HG03039 (cell line): ENCODE data around the gene HTRA3.

Experiments
- ATAC-seq: cut with Tn5 transposase; IDR thresholded peaks from one replicate; pipeline ENCODE4 v1.9.1; 2021; ENCODE audit warnings: mild to moderate bottlenecking, moderate library complexity; ENCODE audit not compliant: unreplicated experiment

HTRA3 gene

DNA sequence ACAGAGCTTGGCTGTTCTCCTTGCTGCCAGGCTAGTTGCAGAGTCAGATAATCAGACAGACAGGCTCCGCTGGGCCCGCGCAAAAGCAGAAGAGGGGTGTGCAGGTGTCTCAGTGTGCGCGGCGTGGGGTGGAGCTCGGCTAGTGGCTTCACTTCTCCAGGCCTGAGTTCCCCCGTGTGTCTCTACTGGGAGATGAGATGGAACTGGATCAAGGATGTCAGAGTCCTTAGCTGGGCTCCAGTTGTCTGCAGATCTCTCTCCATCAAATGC, 21.1 kb downstream of the HTRA3 start:
- ATAC-seq, result no peak

DNA sequence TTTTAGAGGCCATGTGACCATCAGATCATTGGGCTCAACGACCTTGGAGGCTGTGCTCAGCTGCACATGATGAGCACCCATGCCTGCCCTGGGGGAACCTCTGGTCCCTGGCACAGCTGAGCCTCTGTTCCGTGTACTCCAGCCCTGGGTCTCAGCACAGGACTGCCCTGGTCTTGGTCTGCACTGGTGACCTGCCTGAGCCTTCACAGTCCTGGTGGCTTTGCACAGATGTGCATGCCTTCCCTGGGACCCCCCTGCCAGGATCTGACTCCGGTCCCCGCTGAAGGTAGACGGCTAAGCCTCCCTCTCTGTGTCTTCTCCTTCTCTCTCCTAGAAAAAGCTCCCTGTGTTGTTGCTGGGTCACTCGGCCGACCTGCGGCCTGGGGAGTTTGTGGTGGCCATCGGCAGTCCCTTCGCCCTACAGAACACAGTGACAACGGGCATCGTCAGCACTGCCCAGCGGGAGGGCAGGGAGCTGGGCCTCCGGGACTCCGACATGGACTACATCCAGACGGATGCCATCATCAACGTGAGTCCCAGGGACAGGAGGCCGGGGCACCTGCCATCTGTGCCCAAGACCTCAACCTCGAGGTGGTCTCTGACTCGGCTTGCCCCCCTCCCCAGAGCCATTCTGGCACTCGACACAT, 21.6 kb downstream of the HTRA3 start:
- ATAC-seq, result no peak

DNA sequence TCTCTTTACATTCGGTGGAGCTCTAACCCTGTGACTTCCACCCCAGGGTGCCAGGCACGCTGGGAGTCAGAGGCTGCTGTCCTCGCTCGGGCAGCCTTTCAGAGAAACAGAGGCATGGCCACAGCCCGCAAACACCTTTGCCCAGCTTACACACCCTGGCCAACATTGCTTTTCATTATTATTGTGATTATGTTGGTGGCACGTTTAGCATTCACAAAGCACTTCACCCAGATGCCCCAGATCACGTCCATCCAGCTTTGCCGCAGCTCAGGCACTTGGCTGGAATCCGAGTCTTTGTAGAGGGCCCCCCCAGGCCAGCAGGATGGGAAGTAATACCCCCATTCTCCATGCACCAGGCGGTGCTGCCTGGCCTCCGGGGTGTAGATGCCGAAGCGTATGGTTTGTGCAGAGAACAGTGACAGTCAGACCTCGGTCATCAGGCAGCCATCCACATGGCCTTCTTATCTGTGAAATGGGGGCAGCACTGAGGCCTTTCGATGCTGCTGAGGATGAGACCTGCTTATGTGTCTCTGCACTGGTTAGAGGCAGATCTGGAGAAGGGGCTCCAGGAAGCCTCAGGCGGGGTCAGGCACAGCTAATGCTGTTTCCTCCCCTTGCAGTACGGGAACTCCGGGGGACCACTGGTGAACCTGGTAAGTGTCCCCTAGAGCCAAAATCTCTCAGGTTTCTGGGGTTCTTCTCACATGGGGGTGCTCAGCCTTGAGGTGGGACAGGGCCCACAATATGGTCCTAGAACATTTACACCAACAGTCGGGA, 22.3 kb downstream of the HTRA3 start:
- no peak for ATAC-seq

DNA sequence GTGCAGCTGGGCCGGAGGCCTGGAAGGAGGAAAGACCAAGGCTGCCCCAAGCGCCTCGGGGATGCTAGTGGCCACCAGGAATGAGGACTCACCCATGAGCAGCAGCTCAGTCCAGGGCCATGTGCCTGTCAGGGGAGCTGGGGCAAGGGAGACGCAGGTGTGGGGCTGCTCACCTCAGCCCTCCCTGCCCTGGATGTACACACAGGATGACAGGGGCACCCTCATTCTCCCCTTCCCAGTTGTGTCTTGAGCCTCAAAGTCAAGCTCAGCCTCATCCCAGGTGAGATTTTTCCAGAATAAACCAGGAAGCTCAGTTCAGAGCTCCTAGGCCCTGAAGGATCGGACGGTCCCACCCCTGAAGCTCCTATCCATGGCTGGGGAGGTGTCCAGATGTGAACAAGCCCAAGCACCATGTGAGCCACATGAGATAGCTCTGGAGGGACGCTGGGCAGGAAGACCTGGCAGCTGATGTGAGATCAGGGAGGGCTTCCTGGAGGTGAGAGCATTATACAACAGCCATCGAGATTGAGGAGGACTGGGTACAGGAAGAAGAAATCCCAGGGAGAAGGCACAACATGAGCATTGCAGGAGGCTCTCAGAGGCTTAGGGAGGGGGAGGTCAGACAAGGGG, 23.0 kb downstream of the HTRA3 start:
- ATAC-seq, result no peak

DNA sequence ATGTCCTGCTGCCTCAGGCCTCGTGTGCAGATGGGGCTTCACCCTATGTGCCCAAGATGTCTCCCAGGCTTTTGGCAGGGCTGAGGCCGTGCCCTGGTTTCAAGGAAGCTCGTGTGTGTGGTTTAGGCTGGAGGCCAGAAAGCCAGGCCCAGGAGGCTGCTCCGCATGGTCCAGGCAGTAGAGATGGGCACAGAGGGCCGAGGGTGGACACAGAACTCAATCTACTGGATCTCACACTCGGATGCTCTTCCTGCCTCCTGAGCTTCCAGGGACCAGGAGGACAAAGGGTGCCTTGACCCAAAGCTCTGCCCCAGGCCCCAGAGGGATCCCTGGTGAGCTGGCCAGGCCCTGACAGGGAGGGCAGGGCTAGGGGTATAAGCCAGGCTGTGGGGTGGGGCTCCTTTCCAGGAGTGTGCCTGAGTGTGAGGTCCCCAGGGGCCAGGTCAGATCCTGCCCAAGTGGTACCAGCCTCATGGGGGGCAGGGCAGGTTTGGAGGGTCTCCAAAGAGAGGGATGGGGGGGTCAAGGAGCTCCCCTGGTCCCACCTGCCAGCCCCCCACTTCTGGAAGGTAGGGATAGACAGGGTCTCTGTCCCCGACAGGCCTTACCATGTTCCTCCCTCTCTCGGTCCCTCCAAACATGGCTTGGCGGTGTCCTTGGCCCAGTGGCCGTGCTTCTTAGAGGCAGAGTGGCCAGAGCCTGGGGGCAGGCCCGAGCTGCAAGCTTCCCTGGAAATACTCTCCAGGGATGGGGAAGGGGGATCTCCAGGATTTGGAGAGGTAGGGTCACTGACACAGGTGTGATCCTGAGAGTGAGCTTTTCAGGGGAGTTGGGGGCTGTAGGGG, 23.8 kb downstream of the HTRA3 start:
- no peak for ATAC-seq

DNA sequence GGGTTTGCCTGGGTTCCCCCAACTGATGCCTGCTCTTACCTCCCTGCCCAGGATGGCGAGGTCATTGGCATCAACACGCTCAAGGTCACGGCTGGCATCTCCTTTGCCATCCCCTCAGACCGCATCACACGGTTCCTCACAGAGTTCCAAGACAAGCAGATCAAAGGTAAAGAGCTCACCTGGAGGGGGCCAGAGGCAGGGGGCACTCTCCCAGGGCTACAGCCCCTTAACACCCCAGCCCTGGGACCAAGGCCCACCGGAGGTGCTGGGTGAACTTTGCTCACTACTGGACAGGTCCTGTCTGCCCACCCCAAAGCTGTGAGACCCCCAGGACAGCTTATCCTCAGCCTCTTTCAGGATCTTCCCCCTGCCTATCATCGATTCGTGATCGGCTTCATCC, 24.5 kb downstream of the HTRA3 start:
- no peak for ATAC-seq

DNA sequence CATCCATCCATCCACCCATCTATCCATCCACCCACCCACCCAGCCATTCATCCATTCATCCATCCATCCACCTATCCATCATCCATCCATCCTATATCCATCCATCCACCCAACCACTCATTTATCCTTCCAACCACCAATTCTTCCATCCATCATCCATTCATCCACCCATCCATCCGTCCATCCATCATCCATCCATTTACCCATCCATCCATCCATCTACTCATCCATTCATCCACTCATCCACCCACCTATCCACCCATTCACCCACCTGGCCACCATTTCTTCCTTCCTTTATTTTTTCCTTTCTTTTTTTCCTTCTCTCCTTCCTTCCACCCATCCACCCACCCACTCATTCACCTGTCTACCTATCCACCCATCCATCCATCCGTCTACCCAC, 25.2 kb downstream of the HTRA3 start:
- ATAC-seq, result no peak

DNA sequence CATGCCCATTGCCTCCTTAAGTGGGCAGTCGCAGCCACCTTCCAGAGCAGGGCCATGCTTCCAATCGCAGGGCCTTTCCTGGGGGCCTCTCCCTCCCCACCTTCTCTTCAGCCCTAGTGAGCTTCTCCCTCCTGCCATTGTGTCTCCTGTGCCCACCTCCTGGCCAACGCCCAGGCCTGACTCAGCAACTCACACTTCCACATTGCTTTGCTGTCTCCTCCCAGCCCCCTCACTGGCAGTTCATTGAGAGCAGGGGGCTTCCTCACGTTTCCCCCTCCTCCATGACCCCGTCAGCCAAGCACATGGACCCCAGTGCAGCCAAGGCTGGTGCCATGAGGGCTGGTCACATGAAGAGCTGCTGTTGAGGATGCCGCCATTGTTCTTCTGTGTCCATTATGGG, 25.9 kb downstream of the HTRA3 start:
- ATAC-seq, result no peak

DNA sequence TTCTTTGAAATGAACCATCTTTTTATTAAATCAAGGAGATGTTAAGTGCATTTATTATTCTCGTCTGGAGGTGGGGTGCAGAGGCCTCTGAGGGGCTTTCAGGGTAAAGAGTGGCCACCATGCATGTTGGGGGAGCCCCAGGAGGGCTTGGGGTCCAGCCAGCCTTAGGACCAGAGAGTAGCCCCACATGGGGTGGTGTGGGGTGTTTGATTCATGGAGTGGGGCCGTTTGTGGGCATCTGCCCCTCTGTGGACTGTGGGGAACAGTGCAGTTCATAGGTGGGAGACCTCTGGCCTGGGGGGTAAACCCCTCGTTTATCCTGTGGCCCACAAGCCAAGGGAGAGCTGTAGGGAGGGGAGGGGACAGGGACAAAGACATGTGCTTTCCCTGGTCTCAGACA, 26.9 kb downstream of the HTRA3 start:
- ATAC-seq, result no peak

DNA sequence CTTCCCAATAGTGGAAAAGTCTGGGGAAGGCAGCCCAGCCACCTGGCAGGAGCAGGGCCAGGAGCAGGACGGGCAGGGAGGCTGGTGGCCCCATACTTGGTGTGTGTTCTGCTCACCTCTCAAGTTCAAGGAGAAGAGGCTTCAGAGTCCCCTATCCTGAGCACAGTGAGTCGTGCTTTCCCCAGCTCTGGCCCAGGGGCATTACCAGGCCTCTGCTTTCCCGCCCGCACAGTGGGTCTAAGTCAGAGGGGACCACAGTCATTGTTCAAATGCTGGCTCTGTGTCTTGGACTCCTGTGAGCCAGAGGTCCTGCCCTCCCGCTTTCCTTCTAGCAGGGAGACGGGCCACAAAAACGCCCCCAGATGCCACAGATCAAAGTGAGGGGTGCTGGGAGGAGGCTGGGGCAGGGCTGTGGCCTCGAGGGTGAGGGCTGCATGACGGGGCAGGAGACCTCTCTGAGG, 27.6 kb downstream of the HTRA3 start:
- no peak for ATAC-seq

DNA sequence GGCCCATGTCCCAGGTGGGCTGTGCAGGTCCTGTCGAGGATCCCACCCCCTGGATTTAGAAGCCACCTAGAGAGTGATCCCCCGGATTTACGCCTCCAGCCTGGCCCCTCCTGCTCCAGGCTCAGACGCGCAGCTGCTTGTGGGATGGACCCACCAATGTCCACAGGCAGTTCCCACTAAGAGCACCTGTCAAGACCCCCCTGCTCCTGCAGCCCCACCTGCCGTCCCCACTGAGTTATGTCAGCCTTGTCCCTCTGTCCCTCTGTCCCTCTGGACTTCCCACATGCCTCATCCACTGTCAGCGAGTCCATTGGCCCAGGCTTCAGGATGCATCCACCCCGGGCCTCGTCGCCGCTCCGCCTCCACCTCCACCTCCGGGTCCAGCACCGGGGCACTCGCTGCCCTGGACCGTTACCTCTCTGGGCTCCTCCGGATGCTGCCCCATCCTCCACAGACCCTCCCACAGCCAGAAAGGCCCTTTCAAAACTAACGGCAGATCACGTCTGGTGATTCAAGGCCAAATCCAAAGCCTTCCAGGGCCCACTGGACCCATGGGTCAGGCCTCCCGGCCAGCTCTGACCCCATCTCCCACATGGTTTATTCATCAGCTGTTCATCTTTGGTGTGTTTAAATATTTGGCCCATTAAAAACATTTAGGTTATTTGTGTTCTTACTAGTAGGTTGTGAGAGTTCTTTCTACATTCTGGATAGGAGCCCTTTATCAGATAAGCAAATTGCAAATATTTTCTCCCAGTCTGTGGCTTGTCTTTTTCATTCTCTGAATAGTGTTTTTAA, 28.3 kb downstream of the HTRA3 start:
- no peak for ATAC-seq

DNA sequence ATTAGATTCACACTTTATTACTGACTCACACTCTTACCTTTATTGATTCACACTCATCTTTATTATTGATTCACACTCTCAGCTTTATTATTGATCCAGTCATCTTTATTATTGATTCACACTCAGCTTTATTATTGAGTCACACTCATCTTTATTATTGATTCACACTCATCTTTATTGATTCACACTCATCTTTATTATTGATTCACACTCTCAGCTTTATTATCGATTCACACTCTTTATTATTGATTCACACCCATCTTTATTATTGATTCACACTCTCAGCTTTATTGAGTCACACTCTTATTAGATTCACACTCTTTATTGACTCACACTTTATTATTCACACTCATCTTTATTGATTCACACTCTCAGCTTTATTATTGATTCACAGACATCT, 31.3 kb downstream of the HTRA3 start:
- no peak for ATAC-seq

DNA sequence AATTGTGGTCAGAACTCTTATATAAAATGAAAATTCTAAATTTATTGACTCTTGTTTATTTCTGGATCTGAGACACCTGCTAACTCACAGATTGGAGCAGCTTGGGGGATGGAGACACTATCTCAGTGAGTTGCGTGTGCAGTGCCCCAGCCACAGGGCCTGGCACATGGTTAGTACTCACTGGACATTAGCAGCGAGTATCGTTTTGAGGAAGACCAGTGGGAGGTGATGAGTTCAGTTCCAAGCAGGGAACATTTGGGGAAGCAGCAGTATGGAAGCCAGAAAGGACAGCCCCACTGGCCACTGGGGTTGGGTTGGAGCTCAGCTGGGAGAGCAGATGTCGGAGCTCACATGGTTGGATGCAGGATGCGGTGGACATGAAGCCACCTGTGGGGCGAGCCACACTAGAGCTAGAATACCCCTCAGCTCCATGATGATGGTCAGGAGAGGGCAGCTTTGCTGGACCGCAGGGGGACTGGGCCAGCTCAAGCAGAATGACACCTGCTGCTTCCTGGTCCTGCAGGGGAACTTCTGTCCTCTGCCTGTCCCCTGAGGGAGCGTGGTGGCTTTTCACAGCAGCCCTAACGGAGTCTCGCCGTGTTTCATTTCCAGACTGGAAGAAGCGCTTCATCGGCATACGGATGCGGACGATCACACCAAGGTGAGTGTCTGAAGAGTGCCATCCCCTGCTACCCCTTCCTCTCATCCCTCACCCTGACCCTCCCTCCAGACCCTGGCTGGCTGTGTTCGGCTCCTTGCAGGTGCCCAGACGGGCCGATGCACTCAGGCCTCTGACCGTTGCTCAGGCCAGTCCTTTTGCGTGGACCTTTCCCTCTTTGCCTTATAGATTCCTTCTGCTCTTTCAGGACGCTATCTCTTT, 32.5 kb downstream of the HTRA3 start:
- ATAC-seq, result no peak

DNA sequence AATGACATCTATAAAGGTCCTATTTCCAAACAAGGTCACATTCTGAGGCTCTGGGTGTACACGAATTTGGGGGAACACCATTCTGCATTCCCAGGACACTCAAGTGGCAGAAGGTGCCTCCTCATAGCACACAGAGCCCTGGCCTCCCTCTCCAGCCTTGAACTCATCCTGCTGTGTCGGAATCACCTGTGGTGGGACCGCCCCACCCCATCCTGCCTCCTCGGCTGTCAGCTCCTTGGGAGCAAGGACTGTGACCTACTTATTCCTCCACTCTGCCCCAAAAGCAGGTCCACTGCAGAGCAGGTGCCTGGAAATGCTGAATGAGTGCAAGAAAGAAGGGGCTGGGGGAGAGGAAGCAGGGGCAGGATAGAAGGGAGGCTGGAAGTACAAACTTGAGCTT, 33.5 kb downstream of the HTRA3 start:
- ATAC-seq, result no peak

DNA sequence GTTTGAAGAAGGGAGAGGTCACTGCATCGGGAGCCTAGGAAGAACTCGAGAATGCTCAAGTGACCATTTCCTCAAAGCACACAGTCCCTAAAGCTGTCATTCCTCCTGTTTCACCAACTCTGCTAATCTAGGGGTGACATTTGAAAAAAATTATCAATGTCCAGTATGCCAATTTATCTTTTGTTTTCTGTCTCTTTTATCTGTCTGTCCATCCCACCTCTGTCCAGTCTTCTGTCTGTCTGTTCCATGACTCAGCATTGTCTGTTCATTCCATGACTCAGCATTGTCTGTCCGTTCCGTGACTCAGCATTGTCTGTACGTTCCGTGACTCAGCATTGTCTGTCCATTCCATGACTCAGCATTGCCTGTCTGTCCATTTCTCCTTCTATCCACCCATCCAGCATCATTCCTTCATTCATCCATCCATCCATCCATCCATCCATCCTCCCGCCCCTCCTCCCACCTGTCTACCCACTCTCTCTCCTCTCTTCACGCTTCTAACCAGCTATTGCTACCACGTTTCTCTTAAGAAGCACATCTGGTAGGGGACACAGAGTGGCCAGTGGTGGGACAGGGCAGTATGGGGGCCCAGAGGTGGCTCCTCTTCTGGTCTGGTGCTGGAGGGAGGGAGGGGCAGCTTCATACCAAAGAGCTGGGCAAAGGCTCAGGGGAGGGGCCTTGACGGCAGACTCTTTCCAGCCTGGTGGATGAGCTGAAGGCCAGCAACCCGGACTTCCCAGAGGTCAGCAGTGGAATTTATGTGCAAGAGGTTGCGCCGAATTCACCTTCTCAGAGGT, 34.1 kb downstream of the HTRA3 start:
- no peak for ATAC-seq

DNA sequence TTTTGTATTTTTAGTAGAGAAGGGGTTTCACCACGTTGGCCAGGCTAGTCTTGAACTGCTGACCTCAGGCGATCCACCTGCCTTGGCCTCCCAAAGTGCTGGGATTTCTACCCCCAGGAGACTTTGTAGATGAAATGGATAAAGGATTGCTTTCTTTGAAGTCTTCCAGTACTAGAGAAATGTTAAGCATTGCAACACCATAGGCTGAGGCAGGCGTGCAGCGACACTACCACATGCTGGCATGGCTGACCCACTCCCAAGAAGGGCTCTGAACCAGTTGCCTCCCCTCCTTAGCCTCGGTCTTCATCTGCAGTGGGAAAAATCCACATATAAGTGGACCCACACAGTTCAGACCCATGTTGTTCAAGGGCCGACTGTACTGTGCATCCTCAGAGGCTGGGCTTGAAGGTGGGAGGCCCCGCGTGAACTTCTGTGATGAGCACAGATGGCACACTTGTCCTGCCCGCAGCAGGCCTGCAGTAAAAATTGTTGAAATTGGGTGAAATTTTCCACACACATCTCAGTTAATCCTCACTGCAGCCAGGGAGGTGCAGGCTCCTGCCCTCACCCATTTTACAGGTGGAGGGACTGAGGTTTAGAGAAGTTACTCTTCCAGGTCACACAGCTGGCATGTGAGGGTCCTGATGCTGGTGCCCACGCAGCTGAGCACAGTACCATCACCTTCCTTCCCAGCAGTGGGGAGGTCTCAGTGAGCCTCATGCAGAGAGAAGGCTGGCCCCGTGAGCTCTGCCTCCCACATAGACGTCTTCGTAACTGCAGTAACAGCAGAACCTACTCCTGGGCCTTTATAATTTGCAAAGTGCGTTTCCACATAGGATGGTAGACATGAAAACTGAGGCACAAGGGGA, 35.5 kb downstream of the HTRA3 start:
- no peak for ATAC-seq

DNA sequence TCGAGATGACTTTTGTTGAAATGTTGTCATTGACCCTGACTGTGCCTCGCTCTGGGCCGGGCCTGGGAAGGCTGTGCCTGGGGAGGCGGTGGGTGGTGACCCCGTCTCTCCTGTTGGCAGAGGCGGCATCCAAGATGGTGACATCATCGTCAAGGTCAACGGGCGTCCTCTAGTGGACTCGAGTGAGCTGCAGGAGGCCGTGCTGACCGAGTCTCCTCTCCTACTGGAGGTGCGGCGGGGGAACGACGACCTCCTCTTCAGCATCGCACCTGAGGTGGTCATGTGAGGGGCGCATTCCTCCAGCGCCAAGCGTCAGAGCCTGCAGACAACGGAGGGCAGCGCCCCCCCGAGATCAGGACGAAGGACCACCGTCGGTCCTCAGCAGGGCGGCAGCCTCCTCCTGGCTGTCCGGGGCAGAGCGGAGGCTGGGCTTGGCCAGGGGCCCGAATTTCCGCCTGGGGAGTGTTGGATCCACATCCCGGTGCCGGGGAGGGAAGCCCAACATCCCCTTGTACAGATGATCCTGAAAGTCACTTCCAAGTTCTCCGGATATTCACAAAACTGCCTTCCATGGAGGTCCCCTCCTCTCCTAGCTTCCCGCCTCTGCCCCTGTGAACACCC, 36.4 kb downstream of the HTRA3 start:
- ATAC-seq, result no peak
